Prostate gland (tissue), 2 donors: Measurements from ENCODE around the gene JAKMIP1. TPM values are rescaled to one million over a fixed set of nuclear protein-coding genes. Genes with fewer than 3 reads are reported as not detected.
A peak's percentile ranks its signal among the peaks of the same experiment; 100 is the strongest.

Experiments used
- DNase-seq: peaks from one replicate; pipeline ENCODE4 v3.0.0-alpha.2; 2019; ENCODE audit warnings: low spot score
- H3K27ac ChIP-seq, 2 donors: fragments of 200-600 bp; sonication (generic); 2 replicates each; pipeline ENCODE4 v1.5.1; 2017 to 2019
- H3K27me3 ChIP-seq: fragments of 200-600 bp; sonication (generic); replicated peaks from 2 replicates; pipeline ENCODE4 v1.5.1; 2019; ENCODE audit not compliant: insufficient read depth
- H3K36me3 ChIP-seq, 2 donors: fragments of 200-600 bp; sonication (generic); 1 replicate in 1 of 2; 2 replicates in 1 of 2; pipeline versions ENCODE4 v1.5.1 to v1.8.1; 2017 to 2019
- H3K4me1 ChIP-seq: fragments of 200-600 bp; sonication (generic); replicated peaks from 2 replicates; pipeline ENCODE4 v1.5.1; 2019
- H3K4me3 ChIP-seq, 2 donors: fragments of 200-600 bp; sonication (generic); 2 replicates each; pipeline ENCODE4 v1.5.1; 2017 to 2019
- H3K9me3 ChIP-seq: fragments of 200-600 bp; sonication (generic); 2 replicates; pipeline ENCODE4 v1.5.1; 2017
- POLR2A ChIP-seq: fragments of 450-650 bp; IDR thresholded peaks from one replicate; pipeline ENCODE4 v1.6.1; 2016; ENCODE audit warnings: antibody characterized with exemption, mild to moderate bottlenecking
- POLR2AphosphoS5 ChIP-seq: sonication (generic); formaldehyde crosslinking; IDR thresholded peaks from one replicate; pipeline ENCODE4 v1.6.1; 2017; ENCODE audit warnings: antibody characterized with exemption
- WGBS: methylation state at CpG from one replicate; pipeline ENCODE4 v1.1.5; 2018; 5-methylcytosine and 5-hydroxymethylcytosine counted together
- intact Hi-C: fragments of 100-400 bp; cut with DNase I; formaldehyde crosslinking; loops from one replicate; pipeline ENCODE4 v1.14.2; 2022
- total RNA-seq, 2 donors: library from RNA; depleted of rRNA; stranded (reverse); fragments of >200 nt; gene quantifications; one replicate each; pipeline ENCODE4 v1.1.0, GENCODE V29; 2016
- TF ChIP-seq, protein P1 (sequence below), 4 experiments: fragments of 200-600 bp in 2 of 4; fragments of 450-650 bp in 2 of 4; sonication (generic) in 2 of 4; IDR thresholded peaks; 1 replicate in 3 of 4; 2 replicates in 1 of 4; pipeline ENCODE4 v1.5.1; 2016 to 2019; ENCODE audit warnings: antibody characterized with exemption in 4 of 4, mild to moderate bottlenecking in 2 of 4, moderate library complexity in 2 of 4

Gene JAKMIP1
- total RNA-seq, 2 donors from 2014 or later, result 22.4 to 29.1 TPM

DNA sequence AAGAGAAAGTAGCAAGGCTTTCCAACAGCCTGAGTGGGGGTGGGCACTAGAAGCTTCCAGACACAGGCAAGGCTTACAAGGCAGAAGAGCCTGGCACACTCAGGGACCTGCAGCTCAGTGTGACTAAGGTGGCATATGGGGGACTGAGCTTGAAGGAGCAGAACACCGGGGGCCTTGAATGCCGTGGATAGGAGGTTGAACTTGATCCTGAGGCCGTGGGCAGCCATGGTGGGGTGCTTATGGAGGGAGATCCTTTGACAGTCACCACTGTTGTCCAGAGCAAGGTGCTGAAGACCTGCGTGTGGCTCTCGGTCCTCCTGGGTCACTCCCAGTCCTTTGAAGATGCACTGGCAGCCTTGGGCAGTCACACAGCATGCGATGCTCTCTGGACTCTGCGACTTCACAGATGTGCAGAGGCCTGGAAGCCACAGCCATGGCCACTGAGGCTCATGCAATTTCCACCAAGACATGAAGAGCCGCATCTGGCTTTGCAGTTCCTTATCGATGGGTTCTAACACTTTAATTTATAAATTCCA is 200.5 kb downstream of the JAKMIP1 start:
- Histone ChIP-seq H3K36me3 (no peaks in the 10 kb centered on the region), H3K4me1 (no peaks in the 10 kb centered on the region), H3K27me3 (no peaks in the 10 kb centered on the region), H3K4me3 (no peak overlapping the region), H3K9me3 (no peaks in the 10 kb centered on the region), H3K27ac (no peak overlapping the region)
- no peak for TF ChIP-seq POLR2AphosphoS5
- no peak for TF ChIP-seq POLR2A
- TF ChIP-seq, protein P1, sequence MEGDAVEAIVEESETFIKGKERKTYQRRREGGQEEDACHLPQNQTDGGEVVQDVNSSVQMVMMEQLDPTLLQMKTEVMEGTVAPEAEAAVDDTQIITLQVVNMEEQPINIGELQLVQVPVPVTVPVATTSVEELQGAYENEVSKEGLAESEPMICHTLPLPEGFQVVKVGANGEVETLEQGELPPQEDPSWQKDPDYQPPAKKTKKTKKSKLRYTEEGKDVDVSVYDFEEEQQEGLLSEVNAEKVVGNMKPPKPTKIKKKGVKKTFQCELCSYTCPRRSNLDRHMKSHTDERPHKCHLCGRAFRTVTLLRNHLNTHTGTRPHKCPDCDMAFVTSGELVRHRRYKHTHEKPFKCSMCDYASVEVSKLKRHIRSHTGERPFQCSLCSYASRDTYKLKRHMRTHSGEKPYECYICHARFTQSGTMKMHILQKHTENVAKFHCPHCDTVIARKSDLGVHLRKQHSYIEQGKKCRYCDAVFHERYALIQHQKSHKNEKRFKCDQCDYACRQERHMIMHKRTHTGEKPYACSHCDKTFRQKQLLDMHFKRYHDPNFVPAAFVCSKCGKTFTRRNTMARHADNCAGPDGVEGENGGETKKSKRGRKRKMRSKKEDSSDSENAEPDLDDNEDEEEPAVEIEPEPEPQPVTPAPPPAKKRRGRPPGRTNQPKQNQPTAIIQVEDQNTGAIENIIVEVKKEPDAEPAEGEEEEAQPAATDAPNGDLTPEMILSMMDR (IDR thresholded peaks at IDR 0.05), result no peak
- DNase-seq, result no peak
- intact Hi-C loops, result loop anchor here (5.0 kb wide), 2 partner anchors 87 to 327 kb away; no protein-coding TSS in a partner anchor
- 87% methylated on average over 9 of the region's 9 CpGs for WGBS

DNA sequence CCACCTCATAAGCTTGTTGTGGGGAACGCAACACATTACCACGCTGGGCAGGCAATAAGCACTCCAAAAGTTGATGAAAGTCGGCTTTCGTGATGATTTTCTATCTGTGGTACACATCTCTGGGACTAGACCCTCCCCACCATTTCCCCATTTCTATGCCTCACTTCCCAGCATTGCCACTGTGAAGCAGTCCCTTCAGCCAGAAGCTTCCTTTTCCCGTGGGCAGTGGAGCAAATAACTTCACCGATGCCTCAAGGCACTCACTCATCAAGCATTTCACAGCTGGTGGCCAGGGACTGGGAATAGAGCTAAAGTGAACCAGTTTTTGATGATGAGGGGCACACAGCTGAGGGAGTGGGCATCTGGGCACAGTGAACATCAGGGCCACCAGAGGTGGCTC is 201.0 kb downstream of the JAKMIP1 start:
- DNase-seq, result no peak
- H3K4me1 ChIP-seq, result no peaks in the 10 kb centered on the region
- H3K27me3 ChIP-seq, result no peaks in the 10 kb centered on the region
- H3K27ac ChIP-seq, result no peak overlapping the region
- no peak for TF ChIP-seq POLR2AphosphoS5
- TF ChIP-seq POLR2A, result no peak
- TF ChIP-seq, protein P1 (IDR thresholded peaks at IDR 0.05), result no peak
- no peak overlapping the region for H3K4me3 ChIP-seq
- H3K9me3 ChIP-seq, result no peaks in the 10 kb centered on the region
- WGBS, result 74% methylated on average over 6 of the region's 6 CpGs
- intact Hi-C loops, result loop anchor here (5.0 kb wide), 2 partner anchors 88 to 328 kb away; no protein-coding TSS in a partner anchor
- H3K36me3 ChIP-seq, result no peaks in the 10 kb centered on the region

DNA sequence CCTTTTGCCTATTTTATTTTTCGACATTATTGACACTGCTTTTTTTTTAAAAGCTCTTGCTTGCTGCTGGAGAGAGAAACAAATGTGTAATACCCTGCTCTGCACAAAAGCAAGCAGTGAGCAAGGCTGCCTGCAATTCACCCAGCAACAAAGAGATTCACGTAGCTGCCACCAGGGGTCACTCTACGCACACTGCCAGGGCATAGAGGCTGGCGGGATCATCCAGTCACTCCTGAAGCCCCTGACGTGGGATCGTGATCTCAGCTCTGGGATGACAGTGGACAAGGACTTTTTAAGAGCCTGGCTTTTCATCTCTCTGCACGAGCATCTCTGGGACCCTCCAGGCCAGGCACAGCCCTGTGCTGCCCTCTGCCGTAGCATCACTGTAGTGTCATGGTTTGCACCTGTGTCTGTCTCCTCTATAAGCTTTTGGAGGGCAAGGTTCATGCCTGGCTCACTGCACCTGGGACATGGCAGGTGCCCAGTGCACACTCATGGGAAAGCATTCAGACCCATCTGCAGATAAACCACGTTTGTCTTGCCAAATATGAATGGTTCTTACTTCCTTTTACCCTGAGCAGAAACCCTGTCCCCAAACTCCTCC is 201.9 kb downstream of the JAKMIP1 start:
- H3K4me1 ChIP-seq, result no peaks in the 10 kb centered on the region

DNA sequence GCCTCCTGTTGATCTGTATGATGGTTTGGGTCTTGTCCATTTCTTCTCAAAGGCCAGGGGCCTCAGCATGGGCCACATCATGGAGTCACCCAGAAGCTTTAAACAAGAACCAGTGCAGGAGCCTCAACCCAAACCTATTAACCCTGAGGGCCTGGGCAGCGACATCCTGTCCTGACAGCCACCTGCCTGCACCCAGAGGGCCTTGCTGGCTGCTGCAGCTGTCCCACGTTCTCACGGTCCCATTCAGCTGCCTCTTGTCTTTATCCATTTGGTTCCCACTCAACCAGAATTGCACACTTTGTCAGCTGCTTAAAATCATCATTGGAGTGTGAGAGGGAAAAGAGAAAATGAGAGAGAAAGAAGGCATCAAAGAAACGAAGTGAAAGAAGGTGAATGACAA is 203.7 kb downstream of the JAKMIP1 start:
- intact Hi-C loops, result loop anchor here (5.0 kb wide), 2 partner anchors 91 to 331 kb away; no protein-coding TSS in a partner anchor
- 56% methylated on average over 4 of the region's 4 CpGs for WGBS
- DNase-seq, result no peak
- Histone ChIP-seq H3K9me3 (no peaks in the 10 kb centered on the region), H3K4me1 (no peaks in the 10 kb centered on the region), H3K27me3 (peaks cover under 1% of the 10 kb centered on the region), H3K36me3 (no peaks in the 10 kb centered on the region), H3K4me3 (no peak overlapping the region), H3K27ac (no peak overlapping the region)
- TF ChIP-seq POLR2AphosphoS5, result no peak
- TF ChIP-seq POLR2A, result no peak
- TF ChIP-seq, protein P1 (IDR thresholded peaks at IDR 0.05), result no peak

More for the DNA sequence above, 201.9 kb downstream of the JAKMIP1 start:
- DNase-seq, result peak; percentile 61
- no peaks in the 10 kb centered on the region for H3K9me3 ChIP-seq
- 5% methylated on average over 9 of the region's 9 CpGs for WGBS
- no peak overlapping the region for H3K4me3 ChIP-seq
- no peak overlapping the region for H3K27ac ChIP-seq
- no peak for TF ChIP-seq POLR2A
- no peak for TF ChIP-seq POLR2AphosphoS5
- TF ChIP-seq, protein P1 (IDR thresholded peaks at IDR 0.05), result peak; percentile 71 to 90 (median 84)
- H3K27me3 ChIP-seq, result no peaks in the 10 kb centered on the region
- intact Hi-C loops, result loop anchor here (5.0 kb wide), 2 partner anchors 89 to 329 kb away; no protein-coding TSS in a partner anchor
- H3K36me3 ChIP-seq, result no peaks in the 10 kb centered on the region
